Measurements from ENCODE around the gene CIRBP. TPM values are rescaled to one million over a fixed set of nuclear protein-coding genes. Genes with fewer than 3 reads are reported as not detected.

Gene CIRBP
- total and polyA plus RNA-seq, 2 of the 13 experiments (the other 11 are each of a cell fraction or from before 2014, with no cell fraction given), result 133 to 140 TPM

GRCh38 chr19:1221904-1222255 is 47.3 kb upstream of the CIRBP start:
- no peak for FAIRE-seq

GRCh38 chr19:1222394-1222793 is 46.7 kb upstream of the CIRBP start:
- WGBS (ENCODE audit: low lambda C conversion rate), result no CpG with 5 or more reads among the region's 14 CpGs
- H3K36me3 ChIP-seq (replicated peaks in 1 of 2; ENCODE audit: control insufficient read depth in 1 of 2, insufficient read depth in 2 of 2, low read length in 2 of 2), result peaks cover 19 to 30% of the 10 kb centered on the region in 2 experiments; a peak in 4 of 5 replicates
- no TSS peak for BruUV-seq (replicated peaks)
- no peak overlapping the region for H3K27ac ChIP-seq (ENCODE audit: extremely low read length, insufficient read depth, low read length)
- POLR2A ChIA-PET, result interaction anchor here (2.5 kb wide), 1 partner anchor 47 kb away, joined by 8 read pairs; the partner anchor contains the start of gene CIRBP
- H3K4me3 ChIP-seq (replicated peaks in 1 of 3; ENCODE audit: insufficient read depth in 1 of 3, low read depth in 2 of 3, low read length in 3 of 3), result no peak overlapping the region
- CTCF ChIA-PET (ENCODE audit: low intra/inter-chr PET ratio, low total read pairs), result no interaction called here
- H3K4me2 ChIP-seq (ENCODE audit: low read depth, low read length), result no peak overlapping the region
- no peak overlapping the region for H3K9ac ChIP-seq (ENCODE audit: insufficient read depth, low read depth, low read length)
- ATAC-seq, result peak; percentile 9; the same call in 1 of the 3 replicates
- FAIRE-seq, result no peak
- H3K9me3 ChIP-seq (ENCODE audit: low read length), result no peaks in the 10 kb centered on the region
- peaks cover 14% of the 10 kb centered on the region for H4K20me1 ChIP-seq (ENCODE audit: insufficient read depth, low read length)
- peaks cover 14% of the 10 kb centered on the region for H3K79me2 ChIP-seq (ENCODE audit: insufficient read depth, low read length)
- intact Hi-C loops (cut with micrococcal nuclease; ENCODE audit: unreplicated experiment), result no loop called here
- H2AFZ ChIP-seq (ENCODE audit: low read length), result no peak overlapping the region
- in situ Hi-C loops (cut with HindIII; ENCODE audit: extremely low pct_ligation_motif_present, low pct_unique_long_range_greater_than_20kb), result no loop called here
- H3K4me1 ChIP-seq (ENCODE audit: insufficient read depth, low read length), result peaks cover 17% of the 10 kb centered on the region
- no peaks in the 10 kb centered on the region for H3K27me3 ChIP-seq (ENCODE audit: control insufficient read depth in 1 of 2, insufficient read depth in 2 of 2, low read length in 2 of 2)
- DNase-seq (ENCODE audit: low spot score), result no peak
- TF ChIP-seq TERF1 (CRISPR knock-in tag; IDR thresholded peaks at IDR 0.05), result no peak
- TF ChIP-seq HOMEZ (CRISPR knock-in tag; IDR thresholded peaks at IDR 0.05; ENCODE audit: low read depth), result no peak
- no peak for TF ChIP-seq ZNF724P (CRISPR knock-in tag; IDR thresholded peaks at IDR 0.05; ENCODE audit: borderline replicate concordance)
- no peak for TF ChIP-seq FOXC1 (CRISPR knock-in tag; IDR thresholded peaks at IDR 0.05; ENCODE audit: borderline replicate concordance)
- no peak for TF ChIP-seq MTF2 (CRISPR knock-in tag; IDR thresholded peaks at IDR 0.05; ENCODE audit: borderline replicate concordance)
- no peak for TF ChIP-seq ZNF503 (CRISPR knock-in tag; IDR thresholded peaks at IDR 0.05)
- TF ChIP-seq ZNF207 (IDR thresholded peaks at IDR 0.05; ENCODE audit: borderline replicate concordance), result no peak
- TF ChIP-seq ZNF691 (CRISPR knock-in tag; IDR thresholded peaks at IDR 0.05; ENCODE audit: borderline replicate concordance, low read depth), result no peak

More at GRCh38 chr19:1221904-1222255, 47.3 kb upstream of the CIRBP start:
- in situ Hi-C loops (cut with HindIII; ENCODE audit: extremely low pct_ligation_motif_present, low pct_unique_long_range_greater_than_20kb) (no loop called here), intact Hi-C loops (cut with micrococcal nuclease; ENCODE audit: unreplicated experiment) (no loop called here)
- CTCF ChIA-PET (ENCODE audit: low intra/inter-chr PET ratio, low total read pairs), result interaction anchor here (1.4 kb wide), 1 partner anchor 19 kb away, joined by 17 read pairs; the partner anchor contains the start of gene ATP5F1D
- DNase-seq (ENCODE audit: low spot score) (no peak), ATAC-seq (no peak)
- Histone ChIP-seq H3K4me1 (ENCODE audit: insufficient read depth, low read length) (peaks cover 22% of the 10 kb centered on the region), H3K9me3 (ENCODE audit: low read length) (no peaks in the 10 kb centered on the region), H4K20me1 (ENCODE audit: insufficient read depth, low read length) (peaks cover 17% of the 10 kb centered on the region), H3K4me2 (ENCODE audit: low read depth, low read length) (no peak overlapping the region), H3K36me3 (replicated peaks in 1 of 2; ENCODE audit: control insufficient read depth in 1 of 2, insufficient read depth in 2 of 2, low read length in 2 of 2) (peaks cover 19 to 31% of the 10 kb centered on the region in 2 experiments; a peak in 4 of 5 replicates), H3K9ac (ENCODE audit: insufficient read depth, low read depth, low read length) (no peak overlapping the region), H3K27ac (ENCODE audit: extremely low read length, insufficient read depth, low read length) (no peak overlapping the region), H2AFZ (ENCODE audit: low read length) (no peak overlapping the region), H3K79me2 (ENCODE audit: insufficient read depth, low read length) (peaks cover 19% of the 10 kb centered on the region), H3K4me3 (replicated peaks in 1 of 3; ENCODE audit: insufficient read depth in 1 of 3, low read depth in 2 of 3, low read length in 3 of 3) (no peak overlapping the region), H3K27me3 (ENCODE audit: control insufficient read depth in 1 of 2, insufficient read depth in 2 of 2, low read length in 2 of 2) (no peaks in the 10 kb centered on the region)
- no TSS peak for BruUV-seq (replicated peaks)
- TF ChIP-seq AGO2 (optimal IDR thresholded peaks at IDR 0.05; ENCODE audit: low read depth, low read length) (peak; percentile 41), THAP8 (CRISPR knock-in tag; IDR thresholded peaks at IDR 0.05; ENCODE audit: borderline replicate concordance) (no peak), RBFOX2 (IDR thresholded peaks at IDR 0.05; ENCODE audit: low read depth, low read length) (peak; percentile 51; the same call in 1 of the 2 replicates), ZNF17 (CRISPR knock-in tag; IDR thresholded peaks at IDR 0.05) (no peak)
- POLR2A ChIA-PET, result interaction anchor here (2.5 kb wide), 1 partner anchor 47 kb away, joined by 8 read pairs; the partner anchor contains the start of gene CIRBP
- no CpG with 5 or more reads among the region's 22 CpGs for WGBS (ENCODE audit: low lambda C conversion rate)

Measured in HepG2 (cell line).